ENCODE results near the gene KLHL6.
A peak's percentile ranks its signal among the peaks of the same experiment; 100 is the strongest.
"Not testable (repeated sequence)": the region's sequence is repeated elsewhere in the genome, so short reads cannot be mapped to it uniquely, and the experiment has no call there.

The KLHL6 gene, protein sequence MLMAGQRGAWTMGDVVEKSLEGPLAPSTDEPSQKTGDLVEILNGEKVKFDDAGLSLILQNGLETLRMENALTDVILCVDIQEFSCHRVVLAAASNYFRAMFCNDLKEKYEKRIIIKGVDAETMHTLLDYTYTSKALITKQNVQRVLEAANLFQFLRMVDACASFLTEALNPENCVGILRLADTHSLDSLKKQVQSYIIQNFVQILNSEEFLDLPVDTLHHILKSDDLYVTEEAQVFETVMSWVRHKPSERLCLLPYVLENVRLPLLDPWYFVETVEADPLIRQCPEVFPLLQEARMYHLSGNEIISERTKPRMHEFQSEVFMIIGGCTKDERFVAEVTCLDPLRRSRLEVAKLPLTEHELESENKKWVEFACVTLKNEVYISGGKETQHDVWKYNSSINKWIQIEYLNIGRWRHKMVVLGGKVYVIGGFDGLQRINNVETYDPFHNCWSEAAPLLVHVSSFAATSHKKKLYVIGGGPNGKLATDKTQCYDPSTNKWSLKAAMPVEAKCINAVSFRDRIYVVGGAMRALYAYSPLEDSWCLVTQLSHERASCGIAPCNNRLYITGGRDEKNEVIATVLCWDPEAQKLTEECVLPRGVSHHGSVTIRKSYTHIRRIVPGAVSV

DNA sequence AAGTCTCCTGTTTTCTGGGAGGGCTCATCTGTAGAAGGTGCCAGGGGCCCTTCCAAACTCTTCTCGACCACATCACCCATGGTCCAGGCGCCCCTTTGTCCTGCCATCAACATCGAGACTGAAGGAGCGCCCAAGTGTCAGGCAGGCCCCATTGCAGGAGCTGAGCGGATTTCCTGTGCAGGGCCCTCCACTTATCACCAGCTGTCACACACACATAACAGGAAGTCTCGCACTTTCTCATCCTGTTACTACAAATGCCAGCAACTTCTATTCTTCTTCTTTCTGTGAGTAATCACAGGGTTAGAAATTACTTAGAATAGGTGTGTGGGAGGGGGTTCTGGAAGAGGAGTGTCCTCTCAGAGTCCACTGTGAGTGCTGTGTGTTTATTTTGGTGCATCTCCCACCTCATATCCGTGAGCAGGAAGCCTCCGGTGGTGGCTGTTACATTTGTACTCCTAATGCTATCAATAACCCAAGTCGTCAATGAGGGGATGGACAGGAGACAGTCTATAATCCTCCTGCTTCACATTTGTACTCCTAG lies at the start of gene KLHL6:
Gene KLHL6 (minus strand): TSS at position 166 of the 541 bp plus-strand sequence. CDS start 53 bp downstream, at position 113.
- DNase-seq, result peak; percentile 82

DNA sequence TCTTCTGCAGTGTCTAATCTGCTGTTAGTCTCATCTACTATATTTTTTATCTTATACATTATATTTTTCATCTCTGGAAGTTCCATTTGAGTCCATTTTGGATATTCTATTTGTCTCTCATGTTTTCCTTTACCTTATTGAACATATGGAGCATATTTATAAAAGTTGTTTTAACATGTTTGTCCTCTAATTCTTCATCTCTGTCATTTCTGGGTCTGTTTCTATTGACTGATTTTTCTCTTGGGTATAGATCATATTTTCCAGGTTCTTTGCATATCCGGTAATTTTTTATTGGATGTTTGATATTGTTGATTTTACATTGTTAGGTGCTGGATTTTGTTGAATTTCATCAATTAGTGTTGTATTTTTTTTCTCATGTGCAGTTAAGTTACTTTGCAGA lies 42.5 kb upstream of the KLHL6 start:
- DNase-seq, result no peak

DNA sequence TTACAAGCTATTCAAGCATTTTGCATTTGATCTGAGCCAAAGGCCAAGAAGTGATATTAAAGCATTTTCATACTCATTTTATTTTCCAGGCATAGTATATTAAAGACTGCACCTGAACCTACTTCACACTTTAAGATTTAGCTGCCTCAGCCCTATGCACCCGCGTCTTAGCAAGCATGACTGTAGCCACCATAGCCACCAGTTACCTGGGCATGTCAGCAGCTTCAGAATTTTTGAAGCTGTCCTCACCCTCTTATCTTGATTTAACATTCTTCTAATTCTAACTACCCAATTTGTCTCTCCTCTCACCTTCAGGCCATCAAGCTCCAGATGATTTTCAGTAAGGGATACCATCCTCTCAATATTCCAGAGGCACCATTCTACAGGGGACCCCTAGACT lies 39.1 kb upstream of the KLHL6 start:
- no peak for DNase-seq

DNA sequence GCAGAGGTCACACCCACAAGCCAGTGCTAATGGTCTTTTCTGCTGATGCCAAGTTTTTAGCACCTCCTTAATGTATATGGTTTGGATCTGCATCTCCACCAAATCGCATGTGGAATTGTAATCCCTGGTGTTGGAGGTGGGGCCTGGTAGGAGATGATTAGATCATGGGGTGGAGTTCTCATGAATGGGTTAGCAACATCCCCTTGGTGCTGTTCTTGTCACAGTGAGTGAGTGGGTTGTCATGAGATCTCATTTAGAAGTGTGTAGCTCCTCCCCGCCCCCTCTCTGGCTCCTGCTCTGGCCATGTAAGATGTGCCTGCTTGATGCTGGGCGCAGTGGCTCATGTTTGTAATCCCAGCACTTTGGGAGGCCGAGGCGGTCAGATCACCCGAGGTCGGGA lies 37.3 kb upstream of the KLHL6 start:
- DNase-seq, result no peak

DNA sequence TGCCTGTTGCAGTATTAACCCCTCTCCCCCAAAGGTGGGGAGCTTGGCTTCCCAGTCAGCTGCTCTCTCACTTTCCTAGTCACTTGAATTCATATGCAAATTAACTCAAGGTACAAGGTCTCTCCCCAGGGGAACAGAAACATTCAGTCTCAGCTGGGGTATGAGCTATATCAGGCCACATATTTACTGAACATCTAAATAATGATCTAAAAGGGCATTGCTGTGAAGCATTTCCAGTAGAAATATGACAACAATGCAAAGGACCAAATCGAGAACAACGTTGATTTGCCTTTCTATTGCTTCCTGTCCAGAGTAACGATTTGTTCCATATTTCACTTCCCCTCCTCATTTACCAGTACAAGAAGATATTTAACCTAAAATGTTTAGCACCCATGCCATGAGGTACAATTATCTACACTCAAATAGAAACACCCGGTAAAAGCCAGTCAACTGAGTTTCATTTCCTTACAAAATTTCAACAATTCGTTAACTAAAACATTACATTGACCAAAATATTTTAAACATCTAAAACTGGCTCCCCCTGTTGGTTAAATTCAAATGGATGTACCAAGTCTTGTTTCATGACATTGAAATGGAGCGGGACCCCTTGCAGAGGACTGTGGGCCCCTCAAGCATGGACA lies 36.5 kb upstream of the KLHL6 start:
- no peak for DNase-seq

DNA sequence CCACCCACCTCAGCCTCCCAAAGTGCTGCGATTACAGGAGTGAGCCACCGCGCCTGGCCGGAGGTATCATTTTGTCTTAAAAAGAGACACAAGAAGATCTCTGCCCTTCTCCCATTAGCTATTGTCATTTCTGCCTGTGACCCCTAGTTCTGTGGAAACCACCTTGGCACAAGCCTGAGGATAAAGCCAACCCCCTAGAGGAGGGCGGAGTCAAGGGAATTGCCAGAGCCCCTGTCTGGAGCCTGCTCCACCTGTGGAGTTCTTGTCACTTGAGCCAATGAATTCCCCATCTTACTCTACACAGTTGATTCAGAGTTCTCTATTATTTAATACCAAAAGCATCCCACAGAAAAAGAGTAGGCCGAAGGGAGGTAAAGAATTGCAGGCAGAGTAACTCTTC lies 34.9 kb upstream of the KLHL6 start:
- DNase-seq, result no peak

DNA sequence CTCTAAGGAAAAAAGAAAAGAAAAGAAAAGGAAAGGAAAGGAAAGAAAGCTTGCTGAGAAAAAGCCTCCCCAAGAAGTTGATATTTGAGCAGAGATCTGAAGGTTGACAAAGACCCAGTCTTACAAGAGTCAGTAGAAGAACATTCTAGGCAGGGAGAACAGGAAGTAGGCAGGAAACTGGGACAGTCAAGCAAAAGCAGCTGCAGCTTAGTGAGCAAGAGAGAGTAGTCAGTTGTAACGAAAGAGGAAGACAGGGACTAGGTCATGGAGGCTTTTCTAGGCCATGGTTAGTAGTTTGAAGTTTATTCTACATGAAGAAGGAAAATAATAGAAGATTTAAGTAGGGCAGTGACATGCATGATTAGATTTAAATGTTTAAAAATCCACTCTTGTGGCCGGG lies 31.8 kb upstream of the KLHL6 start:
- no peak for DNase-seq

DNA sequence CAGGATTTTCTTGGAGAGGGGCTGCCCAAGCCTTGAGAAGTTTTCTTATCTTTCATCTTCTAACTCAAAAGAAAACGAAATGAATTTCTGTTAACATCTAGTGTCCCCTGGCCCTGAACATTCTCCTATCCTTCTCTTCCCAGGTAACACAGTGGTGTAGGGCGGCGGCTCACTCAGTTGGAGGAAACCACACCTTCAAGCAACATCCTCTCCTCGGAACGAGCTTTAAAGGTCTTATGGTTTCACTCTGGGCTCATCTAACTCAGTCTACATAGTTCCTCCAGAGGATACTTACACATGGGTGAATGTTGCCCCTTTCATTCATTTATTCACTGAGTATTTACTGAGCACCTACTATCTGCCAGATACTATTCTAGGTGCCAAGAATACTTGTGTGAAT lies 31.0 kb upstream of the KLHL6 start:
- no peak for DNase-seq

DNA sequence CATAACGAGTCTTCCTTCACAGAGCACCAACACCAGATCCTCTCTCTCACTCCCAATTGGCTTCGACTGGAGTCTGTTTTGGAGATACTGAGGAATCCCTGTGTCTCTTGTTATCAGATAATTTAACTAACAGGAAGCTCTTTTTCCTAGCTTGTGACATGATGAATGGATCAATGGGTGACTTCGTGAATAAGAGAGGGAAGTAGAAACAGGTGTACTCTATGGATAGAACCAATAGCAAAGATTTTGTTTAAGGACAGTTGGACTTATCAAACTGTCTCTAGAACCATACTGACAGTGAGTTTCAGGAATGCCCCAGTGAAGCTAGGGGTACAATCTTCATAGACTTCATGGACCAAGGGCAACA lies 29.4 kb upstream of the KLHL6 start:
- DNase-seq, result no peak

DNA sequence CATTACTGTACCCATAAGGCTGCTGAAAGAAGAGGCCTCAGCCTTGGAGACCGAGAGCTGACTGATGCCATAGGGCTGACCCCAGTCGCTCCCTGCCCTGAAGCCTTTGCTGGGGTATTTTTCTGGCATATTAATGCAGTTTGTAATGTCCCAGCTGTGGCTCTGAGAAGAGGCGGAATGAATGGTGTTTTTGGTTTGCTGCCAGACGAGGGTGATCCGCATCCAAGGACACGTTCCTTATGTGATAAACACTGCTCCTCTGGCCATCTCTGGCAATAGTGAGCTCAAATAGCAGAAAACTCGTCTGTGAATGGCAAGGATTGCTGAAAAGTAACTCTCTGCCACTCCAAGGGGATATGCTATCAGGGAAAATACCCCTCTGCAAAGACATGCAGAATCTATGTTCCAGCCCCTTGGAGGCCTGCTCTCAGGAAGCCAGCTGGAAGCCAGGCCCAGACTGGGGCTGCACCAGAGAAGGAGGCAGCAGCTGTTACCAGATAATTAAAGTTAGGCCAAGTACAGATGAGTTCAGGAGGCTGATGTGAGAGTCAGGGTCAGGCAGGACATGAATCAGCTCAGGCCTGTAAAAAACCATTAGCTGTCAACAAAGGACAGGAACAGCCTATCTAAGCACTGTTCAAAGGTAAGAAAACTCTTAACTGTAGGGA lies 28.9 kb upstream of the KLHL6 start:
- DNase-seq, result no peak

DNA sequence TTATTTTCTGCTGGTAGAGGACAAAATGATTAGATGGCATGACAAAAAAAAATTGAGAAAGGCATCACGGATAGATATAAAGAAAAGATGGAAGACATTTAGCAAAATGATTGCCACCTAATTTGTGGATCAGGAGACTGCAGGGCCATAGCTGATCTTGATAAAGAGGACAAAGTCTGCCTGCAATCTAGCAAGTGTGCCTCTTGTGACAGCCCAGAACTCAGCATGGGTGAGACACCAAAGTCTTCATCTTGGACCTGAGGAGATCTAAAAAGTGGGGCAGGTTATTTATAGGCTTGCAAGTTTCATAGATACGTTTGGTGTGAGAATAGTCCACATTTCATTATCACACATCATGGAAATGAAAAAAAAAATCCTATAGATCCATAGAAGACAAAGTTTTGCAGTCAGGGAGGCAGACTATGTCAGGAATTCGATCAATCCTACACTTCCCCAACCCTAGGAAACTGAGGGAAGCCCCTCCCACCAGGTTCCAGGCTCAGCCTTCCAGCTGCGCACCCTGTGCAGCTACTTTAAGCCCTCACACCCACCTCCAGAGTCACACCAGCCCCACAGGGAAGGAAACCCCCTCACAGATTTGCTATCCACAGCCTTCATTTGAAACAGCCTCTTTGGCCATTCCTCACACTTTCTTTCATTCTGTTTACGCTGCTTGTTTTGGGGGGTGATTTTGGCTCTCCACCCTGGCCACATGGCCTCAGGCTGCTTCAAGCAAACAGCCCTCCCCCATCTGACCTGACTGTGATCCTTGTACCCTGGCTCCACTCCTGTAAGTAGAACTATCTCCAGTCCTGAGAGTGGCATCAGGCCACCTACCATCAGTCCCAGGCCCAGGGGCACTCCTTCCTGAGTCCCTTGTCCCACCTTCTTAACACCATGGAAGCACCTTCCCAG lies 28.1 kb upstream of the KLHL6 start:
- DNase-seq, result no peak

DNA sequence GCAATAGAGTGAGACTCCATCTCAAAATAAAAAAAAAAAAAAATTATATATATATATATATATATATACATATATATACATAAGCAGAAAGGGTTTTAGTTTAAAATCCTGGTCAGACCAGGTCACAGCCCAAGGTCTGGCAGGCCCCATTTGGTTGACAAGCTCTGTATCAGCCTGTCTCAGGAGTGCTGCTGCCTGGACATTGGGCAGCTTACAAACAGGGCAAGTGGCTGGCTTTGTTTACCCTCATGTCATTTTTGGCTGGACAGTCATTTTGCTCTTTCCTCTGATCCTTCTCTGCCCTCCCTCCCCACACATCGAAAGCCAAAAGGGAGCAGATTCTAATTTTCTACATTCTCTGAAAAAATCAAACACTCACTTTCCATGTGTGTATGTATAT lies 26.7 kb upstream of the KLHL6 start:
- no peak for DNase-seq

DNA sequence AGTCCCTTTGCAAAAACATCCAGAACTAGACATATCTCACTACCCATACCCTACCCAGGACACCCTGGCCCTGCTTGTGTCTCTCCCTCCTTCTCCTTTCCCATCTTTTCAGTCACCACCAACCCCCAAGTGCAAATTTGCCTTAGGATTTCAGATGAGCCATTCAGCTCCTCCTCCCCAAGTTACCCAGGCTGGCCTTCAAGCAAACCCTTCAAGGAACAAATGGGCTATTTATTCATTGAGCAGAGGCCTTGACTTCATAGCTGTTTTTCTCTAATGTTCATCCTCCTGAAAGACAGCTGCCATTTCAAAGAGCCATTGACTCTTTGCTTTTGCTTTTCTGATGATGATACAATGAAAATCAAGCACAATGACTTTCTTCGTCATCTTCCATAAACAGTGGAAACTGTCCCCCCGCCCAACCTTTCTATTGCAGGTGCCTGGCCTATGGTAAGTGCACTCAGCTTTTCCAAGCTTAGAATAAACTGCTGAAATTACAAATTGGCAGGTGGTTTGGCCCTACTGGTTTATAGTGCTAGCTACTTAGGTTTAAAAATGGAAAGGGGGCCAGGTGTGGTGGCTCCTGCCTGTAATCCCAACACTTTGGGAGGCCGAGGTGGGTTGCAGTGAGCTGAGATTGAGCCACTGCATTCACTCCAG lies 26.1 kb upstream of the KLHL6 start:
- DNase-seq, result no peak

DNA sequence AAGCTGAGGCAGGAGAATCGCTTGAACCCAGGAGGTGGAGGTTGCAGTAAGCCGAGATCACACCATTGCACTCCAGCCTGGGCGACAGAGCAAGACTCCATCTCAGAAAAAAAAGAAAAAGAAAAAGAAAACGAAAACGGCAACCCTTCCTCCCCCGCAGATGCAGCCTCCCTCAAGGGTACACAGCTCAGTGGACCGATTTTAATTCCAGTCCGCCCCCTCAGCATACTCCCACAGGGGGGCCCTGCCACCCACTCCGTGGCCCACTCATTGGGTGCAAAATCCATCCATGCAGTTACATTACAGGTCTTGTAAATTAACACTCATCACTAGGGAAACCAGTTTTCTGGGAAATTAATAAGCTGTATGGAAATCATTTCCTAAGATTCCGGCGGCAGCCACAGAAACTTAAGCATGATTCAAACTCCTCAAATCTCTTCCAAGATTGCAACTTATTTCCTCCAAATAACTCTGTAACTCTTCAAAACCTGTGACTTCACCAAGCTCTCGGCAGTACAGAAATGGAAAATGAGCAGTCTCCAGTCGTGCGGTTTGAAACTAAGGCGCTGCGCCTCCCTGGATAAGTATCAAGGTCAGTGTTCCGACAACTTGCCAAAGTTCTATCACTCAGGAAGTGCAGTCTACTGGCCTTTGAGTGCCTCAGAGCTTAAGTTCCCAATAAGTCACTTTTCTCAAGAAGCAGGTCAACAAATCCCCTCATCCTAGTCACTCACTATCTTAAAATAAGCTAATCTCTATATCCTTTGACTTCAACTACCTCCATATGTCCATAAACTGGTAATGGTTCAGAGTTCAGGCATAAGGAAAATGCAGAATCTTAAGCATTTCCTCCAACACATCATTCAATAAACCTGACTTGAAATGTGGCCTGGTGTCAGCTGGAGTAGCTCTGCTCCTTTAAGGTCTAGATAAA lies 24.7 kb upstream of the KLHL6 start:
- no peak for DNase-seq

DNA sequence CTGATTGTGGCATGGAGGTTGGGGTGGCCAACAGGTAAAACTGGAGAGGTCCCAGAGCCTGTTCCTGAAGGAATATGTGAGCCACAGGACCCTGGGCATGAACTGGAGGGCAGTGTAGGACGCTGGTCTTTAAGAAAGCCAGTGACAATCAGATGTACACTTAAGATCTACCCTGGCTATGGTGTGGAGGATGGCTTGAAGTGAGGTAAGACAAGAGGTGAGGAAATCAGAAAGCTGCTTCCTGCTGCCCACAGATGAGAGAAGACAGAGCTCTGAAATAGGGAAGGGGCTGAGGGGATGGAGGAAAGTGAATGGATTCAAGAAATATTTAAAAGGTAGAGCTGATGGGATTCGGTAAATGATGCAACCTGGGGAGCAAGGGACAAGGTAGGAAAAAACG lies 22.7 kb upstream of the KLHL6 start:
- no peak for DNase-seq

DNA sequence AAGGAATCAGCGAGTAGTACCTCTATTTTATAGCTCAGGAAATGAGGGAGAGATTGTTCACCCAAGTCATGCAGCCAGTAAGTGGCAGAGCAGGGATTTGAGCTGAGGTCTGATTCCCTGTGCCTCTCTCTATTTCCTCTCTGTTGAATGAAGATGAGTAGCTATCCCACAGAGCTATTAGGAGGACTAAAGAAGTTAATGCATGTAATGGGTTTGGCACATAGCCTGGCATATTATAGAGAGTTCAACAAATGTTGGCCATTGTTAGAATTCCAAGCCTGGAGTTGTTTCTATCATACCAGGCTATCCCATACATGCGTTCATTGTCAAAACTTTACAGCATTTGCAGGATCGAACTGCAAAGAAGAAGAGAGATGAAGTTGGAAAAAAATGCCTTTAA lies 21.8 kb upstream of the KLHL6 start:
- DNase-seq, result no peak

DNA sequence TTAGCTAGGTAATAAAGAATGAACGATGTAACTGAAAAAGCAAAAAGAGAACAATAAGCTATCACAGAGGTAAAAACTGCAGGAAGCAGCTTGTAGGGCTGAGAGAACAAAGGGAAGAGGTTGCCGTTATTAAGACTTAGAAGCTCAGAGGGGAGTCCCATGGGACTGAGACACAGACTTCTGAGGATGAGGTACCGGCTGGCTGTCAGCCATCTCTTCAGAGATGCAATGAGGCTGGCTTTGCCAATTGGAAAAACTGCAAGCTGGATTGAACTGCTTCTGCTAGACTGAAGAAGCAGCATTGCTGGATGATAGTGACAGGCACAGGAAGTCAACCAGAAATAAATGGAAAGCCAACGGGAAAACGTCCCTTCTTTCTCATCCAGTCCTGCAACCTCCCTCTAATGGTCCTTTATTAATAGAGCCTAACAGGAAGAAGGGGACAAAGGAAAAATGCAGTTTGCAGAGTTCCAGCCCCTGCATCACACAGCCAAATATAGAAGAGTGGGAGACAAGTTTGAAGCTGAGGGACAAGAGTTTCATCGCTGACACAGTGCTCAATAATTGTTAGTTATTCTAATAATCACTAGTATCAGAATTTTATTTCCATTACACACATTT lies 21.1 kb upstream of the KLHL6 start:
- no peak for DNase-seq

DNA sequence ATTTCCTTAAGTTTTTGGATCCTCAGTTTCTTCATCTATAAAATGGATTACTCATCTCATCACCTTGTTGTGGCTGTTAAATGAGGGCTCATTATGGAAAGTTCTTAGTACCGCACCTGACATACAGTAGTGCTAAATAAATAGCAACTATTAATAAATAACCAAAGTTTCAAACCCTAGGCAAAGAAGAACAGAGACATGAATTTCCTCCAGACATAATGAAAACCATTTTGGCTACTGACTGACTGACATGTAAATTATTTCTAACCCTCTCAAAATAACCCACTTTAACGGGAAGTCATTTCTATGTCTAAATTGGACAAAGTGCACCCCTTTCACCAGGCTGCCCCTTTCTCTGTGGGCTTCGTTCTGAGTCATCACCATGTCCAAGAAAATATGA lies 17.4 kb upstream of the KLHL6 start:
- no peak for DNase-seq

DNA sequence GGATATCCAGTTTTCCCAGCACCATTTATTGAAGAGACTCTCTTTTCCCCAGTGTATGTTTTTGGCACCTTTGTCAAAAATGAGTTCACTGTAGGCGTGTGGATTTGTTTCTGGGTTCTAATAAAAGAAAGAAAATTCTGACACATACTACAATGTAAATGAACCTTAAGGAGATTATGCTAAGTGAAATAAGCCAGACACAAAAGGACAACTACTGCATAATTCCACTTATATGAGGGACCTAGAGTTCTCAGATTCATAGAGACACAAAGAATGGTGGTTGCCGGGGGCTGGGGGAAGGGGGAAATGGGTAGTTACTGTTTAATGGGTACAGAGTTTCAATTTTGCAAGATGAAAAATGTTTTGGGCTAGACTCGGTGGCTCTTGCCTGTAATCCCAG lies 14.7 kb upstream of the KLHL6 start:
- not testable (repeated sequence) for DNase-seq

DNA sequence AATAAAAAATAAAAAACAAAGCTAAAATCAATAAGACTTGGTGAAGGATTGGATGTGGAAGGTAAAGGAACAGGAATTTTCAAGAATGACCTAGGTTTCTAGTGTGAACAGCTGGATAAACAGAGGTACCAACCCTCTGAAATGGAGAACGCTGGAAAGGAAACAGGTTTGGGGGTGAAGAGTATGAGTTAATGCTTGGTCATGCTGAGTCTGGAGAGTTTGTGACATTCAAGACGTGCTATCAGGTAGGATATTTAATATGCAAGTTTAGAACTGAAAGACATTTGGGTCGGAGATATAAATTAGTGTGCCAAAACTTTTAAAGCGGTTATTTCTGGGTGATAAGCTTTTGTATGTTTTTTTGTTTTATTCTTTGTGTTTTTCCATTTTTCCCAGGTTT lies 11.4 kb upstream of the KLHL6 start:
- DNase-seq, result no peak
